Measurements from ENCODE around the gene FAM53B.

Gene FAM53B

DNA sequence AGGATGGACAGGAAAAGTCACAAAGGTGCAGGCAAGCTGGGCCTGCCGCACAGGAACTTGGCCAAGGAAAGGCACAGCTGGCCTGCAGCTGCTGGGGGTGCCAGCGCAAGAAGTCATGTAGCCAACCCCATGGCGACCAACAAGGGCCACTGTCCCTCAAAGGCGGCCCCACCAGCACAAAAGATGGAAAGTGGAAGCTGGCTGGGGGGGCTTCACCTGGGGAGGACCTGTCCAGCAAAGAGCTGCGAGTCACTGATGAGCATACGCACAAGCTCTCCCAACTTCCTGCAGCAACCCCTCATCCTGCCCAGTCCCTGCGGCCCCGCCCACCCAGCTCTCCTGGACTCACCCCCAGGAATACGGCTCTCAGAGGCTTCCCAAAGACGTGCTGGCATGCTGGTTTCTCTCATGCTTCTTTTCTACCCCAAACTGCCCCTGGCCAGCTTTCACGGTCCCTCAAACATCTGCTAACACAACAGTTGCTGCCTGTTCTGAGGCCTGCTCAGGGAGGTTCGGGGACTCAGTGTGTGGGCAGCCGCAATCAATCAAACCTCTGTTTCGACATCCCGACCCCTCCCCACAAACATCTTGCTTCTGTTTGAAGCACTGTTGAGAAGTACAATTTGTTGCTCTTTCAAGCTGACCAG, 67.6 kb downstream of the FAM53B start:
- no peak for DNase-seq

DNA sequence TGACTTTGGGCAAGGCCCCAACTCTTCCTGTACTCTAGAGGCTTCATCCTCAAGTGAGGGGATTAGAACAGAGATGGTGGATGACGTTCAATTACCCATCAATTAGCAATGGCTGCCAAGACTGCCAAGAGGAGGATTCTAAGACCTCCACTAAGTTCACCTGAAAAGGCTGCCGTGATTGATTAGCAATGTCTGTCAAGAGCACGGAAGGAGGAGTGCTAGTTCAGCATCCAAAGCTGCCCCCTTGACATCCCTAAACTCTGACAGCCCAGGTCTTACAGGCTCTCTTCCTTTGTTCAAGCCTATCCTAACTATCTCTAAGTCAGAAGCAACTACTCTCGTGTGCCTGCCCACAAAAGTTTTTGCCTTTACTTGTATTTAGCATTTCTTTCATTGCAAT, 68.4 kb downstream of the FAM53B start:
- no peak for DNase-seq

DNA sequence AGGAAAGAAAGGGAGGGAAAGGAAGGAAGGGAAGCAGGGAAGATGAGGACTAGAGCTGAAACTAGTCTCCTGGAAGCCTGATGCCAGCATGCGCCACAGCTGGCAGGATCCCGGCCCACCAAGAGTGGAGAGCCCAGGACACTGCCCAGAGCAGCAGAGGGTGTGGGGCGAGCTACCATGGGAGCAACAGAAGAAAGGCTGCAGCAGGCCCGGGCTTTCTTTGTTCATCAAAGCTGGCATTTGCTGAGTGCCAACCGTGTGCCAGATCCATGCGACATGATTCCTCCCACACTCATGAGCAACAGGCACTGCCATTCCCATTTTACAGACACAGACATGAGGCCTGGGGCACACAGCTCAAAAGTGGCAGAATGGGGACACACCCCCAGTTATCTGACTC, 68.9 kb downstream of the FAM53B start:
- DNase-seq = no peak

DNA sequence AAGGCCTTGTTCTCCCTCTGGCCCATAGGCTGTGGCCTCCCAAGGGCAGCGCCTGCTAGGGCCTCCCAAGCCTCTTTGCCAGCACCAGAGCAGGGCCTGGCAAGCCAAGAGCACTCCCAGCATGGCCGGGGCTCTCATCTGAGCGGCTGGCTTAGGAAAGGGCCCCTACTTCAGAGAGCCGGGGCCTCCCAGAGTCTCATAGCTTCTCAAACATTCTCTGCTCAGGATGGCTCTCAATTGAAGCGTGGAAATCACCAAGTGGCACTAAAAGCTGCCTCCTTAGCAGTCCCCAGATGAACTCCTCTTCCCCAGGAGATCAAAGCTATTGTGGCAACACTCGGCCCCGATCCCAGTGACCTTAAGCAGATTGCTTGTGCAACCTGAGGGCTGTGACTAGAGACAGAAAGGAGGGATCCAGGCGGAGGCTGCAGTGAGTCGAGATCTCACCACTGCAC, 69.4 kb downstream of the FAM53B start:
- no peak for DNase-seq

DNA sequence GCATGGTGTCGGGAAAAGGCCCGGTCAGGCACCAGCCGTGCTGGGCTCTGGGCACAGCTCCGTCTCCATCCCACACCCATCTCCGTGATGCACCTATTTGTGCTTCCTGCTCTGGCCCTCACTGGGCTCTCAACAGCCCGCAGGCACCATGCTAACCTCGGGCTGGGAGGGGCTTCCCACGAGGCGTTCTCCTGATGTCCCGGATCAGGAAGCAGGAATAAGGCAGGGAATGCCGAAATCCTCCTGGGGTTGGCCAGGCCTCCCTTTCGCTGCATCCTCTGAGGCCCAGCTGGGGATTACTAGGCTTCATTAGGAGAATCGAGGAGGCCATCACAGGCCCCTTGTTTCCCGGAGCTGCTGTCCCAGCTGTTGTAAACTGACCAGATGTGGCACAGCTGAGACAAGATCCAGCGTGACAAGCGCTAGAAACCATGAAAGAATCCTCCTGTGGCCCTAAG, 72.0 kb downstream of the FAM53B start:
- DNase-seq = no peak

DNA sequence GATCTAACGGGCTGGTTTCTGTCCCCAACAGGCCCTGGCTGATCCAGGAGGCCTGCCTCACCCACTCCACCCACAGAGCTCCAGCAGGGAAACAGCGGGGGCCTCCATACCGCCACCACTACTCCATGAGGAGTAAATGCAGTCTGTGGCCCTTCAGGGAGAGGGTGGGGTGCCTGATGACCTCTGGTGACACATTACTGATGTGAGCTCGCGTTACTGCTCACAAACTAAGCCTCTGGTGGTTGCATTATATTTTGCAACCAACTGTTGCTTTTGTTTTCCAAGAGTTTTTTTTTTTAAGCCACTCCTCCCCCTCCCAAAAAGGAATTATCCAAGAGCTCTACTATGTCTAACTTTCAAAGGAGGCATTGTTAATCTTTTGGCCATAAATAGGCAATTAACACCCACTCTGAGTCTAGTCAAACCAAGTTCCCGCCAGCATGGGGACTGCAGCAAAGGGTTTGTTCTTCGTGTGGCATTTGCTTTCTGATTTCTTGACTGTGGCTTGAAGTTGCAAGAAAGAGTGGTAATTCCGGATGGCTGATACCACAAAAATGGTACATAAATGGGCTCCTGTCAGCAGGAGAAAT, 72.6 kb downstream of the FAM53B start:
- no peak for DNase-seq

DNA sequence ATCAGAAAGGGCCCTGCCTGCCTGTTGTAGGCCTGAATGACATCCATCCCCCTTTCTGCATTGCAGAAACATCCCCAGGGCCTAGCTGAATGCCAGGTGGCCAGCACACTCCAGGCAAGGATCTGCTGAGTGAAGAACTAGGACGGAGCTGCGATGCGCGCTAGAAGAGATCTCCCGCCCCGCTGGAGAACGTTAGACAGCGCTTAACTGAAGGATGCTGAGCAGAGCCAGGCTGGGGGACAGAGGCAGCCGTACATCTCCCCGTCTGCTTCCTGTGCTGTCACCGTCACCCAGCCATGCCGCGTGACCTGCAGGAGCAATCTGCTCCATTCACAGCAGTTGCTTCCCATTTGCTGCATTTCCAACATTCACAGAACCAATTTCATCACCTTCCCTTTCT, 73.3 kb downstream of the FAM53B start:
- no peak for DNase-seq

DNA sequence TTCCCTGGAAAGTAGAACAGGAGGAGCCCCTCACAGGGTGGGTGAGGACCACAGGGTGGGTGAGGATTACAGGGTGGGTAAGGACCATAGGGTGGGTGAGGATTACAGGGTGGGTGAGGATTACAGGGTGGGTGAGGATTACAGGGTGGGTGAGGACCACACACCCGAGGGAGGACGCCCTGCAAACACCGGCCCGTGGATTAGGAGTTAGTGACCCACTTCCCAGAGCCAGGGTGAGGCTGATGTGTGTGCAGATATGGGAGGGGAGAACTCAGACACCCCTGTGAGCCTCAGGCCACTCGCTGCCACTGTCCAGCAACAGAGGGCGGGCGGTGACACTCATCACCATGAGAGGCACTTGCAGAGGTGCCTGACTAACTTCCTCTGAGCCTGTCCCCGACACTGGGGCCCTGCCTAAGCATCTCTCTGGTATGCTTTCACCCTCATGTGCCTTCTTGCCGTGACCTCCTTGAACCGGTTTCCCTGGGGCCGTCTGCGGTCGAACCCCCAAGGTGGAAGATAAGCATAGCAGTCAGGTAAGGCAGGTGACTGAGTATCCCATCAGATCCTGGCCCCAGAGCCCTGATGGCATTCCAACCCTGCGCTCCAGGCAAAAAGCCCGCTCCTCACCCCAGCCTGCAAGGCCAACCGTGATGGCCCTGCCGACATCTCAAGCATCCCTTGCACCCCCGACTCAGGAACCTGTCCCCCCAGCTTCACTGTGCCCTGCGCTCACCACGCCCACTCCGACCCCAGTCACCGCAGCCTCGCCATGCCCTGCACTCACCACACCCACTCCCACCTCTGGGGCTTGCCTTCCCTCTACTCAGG, 74.1 kb downstream of the FAM53B start:
- DNase-seq = no peak

DNA sequence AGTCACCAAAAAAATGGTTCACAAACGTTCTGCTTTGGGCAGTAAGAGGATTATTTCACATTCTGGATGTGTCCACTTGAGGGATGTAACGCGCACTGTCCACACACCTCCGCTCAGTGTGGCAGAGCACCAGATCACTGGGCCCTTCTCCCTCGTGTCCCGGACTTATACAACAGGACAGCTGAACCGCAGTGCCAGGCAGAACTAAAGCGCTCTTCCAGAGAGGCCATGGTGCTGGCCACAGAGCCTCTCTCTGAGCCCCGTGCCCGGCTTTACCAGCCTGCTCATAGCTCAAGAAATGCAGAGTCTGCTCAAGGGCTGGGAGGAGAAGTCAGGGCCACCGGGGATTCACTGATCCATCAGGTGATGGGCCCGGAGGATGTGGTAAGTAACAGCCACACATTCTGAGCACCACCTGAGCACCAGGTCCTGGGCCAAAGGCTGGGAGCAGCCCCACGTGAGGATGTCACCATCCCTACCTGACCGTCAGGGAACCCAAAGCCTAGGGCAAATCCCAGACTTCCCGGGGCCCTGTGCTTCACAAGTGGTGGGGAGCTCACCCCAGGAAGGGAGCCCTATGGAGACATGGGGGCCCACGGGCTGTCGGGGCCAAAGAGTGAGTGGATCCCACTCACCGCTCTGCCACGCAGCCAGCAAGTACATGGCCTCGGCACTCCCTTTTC, 74.9 kb downstream of the FAM53B start:
- no peak for DNase-seq

DNA sequence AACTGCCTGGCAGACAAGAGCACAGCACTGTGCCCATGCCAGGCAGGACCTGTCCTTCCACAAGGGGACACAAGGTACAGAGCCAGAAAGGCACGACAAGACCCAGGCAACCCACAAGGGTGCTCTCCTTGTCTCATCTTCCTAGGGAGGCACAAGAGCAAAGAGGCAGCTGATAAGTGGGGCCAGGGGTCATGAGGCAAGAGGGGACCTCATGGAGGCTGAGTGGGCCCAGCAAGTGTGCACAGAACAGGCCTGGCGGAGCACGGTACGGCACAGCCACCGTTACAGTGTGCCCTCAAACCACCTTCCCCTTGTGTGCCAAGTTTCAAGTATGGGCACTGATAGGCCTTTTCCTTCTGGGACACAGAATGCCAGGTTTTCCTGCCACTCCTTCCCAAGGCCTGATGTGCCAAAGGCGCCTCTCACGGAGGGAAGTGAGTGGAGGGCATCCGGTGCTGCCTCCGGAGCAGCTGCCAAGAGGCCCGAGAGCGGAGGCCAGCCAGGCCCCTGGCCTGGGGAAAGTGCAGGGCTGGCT, 75.6 kb downstream of the FAM53B start:
- no peak for DNase-seq

DNA sequence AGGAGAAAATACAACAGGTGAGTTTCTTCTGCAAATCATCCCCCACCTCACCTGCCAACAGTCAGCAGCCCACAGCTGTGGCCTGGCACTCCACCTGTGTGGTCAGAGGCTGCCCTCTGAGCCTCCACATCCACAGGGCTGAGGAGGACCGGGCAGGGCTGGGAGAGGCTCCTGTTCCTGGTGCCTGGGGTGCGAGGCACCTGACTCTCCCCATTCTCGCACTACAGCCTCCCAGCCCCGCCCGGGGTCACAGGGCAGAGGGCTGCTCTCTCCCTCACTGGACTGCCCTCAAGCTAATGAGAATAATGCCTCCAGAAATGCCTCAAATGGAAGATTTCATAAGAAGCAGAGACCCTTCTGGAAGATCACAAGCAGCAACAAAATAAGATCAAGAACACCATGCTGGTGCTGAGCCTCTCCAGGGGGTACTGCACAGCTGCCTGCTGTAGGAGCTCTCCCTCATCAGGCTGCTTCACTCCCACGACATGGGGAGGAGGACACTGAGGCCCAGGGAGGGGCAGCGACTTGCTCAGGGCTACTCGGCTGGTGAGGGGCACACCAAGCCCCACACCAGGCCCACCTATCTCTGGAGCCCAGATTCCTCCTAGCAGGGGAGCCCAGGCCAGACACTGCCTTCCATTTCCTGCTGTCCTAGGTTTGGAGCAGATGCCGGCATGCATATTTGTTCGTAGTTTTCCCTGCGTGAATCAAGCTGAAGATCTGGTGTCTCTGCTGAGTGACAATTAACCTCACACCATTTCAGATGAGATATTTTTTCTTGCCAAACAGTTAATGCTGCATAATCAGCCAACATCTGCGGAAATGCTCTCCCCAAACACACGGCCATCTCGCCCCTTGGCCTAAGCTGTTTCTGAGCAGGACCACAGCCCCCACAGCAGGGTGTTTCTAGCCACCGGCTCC, 76.5 kb downstream of the FAM53B start:
- DNase-seq = no peak

DNA sequence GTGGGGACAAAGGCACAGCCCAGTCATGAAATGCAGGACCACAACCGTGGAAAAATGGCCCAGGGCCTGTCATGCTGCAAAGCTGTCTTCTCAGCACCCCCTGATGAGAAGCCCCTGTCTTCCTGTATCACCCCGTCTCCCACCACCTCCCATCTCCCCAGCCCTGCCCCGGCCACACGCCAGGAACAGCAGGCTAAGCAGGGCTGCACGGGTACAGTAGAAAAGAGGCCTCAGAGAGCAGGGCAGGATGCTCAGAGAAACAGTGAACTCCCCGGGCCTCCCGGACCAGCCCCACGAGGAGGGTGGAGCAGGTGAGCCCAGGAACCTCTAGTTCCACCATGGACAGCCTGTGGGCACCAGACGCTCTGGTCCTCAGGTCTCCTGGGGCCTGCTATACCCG, 77.7 kb downstream of the FAM53B start:
- DNase-seq = no peak

DNA sequence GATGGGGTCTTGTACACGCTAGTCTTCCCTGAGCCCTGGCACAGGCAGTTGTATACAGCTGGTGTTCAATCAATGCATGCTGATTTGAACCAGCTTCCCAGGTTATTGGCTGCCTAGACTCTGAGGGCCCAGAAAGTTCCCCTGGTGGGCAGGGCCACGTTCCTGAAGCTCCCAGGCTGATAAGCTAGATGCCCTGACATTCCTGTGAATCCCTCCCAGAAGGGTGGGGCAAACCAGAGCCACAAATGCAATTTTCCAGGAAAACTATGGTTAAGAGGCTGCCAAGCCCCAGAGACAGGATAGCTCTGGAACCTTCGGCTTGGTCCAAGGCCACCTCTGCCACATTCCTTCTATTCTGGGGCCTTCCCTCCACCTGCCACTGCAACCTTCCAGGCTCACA, 78.2 kb downstream of the FAM53B start:
- DNase-seq = no peak

DNA sequence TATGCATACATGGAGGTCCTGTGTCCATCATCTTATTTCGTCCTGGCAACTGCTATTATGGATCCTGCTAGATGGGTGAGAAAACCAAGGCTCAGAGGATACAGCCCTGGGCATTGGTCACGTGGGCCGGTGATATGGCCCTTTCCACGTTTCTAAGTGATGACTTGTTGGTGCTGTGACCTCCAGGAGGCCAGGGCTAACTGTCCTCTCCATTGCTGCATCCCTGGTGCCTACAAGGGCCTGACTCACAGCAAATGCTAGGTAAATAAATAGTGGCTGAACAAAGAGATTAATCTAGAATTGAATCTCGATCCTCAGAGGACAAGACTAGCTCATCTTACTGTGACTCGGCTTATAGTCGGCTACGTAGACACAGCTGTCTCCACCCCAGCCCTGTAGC, 78.6 kb downstream of the FAM53B start:
- DNase-seq = no peak

DNA sequence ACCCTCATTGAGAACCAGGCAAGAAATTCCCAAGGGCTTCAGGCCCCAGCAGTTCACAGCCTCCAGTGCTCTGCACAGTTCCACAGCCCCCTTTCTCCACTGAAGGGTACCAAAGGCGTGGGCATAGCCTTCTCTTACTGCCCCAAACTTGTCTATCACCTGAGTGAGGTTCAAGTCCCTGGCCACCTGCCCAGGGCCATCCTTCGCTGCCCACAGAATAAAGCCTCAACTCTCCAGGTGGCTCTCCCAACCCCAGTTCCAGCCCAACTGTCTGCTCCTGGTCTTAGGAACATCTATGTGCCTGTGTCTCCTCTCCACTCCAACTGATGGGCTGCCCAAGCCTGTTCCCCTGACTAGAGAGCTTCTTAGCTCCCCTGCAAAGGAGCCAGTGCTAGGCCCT, 79.1 kb downstream of the FAM53B start:
- DNase-seq = no peak

DNA sequence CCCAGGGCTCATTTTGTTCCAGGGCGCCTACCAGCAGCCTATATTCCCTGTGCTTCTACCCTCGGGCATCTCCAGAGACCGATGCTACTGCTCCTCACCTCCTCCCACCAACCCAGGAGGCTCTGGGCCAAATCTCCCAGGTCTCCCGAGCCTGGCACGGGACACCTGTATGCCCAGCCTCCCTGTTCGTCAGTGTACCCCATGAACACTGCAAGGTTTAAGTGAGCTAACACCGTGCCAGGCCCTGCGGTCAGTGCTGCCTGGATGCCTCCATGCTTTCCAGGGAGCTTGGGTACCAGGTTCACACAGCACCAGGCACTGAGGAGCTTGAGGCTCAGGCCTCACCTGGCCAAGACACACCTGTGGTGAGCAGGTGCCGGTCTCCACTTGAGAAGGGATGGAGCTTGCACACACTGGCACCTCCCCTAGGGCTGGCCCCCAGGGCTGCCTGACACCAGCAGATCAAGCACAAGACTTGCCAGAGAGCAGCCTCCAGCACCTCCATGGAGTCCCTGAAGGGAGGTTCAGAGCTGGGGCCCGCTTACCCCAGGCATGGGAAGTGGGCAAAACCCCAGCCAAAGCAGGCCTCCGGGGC, 80.3 kb downstream of the FAM53B start:
- no peak for DNase-seq

DNA sequence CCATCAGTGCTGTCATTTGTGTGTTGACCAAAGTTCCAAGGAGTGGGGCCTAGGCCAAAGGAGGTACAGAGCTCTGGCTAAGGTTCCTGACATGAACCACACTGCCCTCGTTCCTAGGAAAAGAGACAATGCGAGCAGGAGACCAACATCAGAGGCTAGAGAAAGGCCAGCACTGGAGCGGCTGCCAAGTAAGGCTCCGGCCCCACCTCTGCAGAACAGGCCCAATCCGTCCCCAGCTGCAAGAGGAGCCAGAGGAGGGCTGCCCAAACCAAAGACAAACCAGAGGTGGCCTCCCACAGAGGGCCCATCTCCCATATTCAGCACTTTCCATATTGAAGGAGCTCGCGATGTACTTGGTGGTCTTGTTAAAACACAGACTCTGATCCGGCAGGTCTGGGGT, 81.0 kb downstream of the FAM53B start:
- DNase-seq = no peak

DNA sequence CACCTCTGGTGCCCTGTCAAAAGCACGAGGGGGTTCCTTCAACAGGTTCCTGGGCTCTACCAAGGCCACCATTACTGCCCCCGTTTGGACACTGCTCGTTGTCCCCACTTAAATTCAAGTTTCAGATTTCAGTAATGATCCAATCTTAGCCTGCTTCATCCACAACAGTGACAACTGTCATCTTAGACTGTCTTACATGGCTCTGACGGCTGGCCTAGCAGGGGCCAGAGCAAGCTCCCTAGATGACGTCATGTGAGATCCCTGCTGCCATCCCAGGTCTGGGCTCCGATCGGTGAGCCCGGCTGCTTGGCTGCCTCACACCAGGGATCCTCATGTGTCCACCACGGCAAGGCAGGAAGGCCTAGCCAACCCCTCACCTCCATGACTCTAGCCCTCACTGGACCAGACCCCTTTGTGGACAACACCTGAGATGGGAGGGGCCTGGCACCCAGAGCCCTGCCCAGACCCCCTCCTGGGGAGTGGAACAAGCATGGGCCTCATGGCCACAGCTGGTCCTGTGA, 82.5 kb downstream of the FAM53B start:
- DNase-seq = no peak

DNA sequence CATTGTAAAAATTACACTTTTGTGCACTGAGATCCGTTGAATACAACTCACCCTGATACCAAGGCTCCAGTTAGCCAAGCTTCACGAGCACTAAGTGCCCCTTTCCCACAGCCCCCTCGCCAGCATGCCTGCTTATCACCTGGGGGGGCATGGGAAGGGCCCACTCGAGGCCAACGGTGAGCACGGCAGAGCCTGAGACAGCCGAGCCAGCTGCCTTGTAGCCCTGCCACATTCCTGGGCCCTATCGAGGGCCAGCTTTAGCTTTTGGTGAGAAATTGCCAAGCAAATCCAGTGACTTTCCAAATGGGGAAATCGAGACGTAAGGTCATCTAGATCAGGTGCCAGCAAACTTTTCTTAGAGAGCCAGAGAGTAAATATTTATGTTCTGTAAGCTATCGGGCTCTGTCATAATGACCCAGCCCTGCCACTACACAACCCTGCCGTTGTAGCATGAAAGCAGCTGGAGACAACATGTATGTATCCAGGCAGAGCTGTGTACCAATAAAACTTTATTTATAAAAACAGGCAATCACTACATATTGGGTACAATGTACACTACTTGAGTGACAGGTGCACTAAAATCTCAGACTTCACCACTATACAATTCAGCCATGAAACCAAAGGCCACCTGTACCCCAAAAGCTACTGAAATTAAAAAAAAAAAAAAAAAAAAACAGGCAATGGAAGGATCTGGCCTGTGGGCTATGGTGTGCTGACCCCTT, 83.6 kb downstream of the FAM53B start:
- DNase-seq = no peak

DNA sequence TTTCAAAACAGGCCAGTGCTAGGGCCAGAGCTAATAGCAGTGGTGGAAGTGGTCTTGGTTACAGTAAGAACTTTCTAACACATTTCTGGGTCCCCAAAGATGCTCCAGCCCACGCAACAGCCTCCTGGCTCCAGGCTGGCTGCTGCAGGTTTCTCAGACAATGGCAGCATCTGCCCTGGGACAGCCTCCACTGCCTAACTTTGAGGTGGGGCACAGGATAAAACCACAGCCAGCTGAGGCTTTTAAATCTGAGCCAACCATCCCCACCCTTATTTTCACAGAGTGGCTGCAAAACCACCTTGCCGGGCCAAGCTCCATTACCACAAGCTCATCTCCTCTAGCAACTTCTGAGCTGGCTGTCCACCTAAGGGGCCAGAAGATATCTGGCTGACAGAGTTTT, 84.8 kb downstream of the FAM53B start:
- DNase-seq = no peak

All from activated naive CD4-positive, alpha-beta T cell treated with anti-CD3 and anti-CD28 coated beads, Interleukin-2, amount 50 U/mL, for 16 hours (primary cell).